Activated naive CD8-positive, alpha-beta T cell treated with anti-CD3 and anti-CD28 coated beads for 36 hours (primary cell): ENCODE data around the gene TMEM61. TPM values are rescaled to one million over a fixed set of nuclear protein-coding genes. Genes with fewer than 3 reads are reported as not detected.

Source experiments
- DNase-seq: peaks from one replicate; pipeline ENCODE4 v3.0.0; 2021
- H3K27ac Mint-ChIP-seq: one replicate; pipeline ENCODE4 v1.8.0; 2022; ENCODE audit warnings: mild to moderate bottlenecking, moderate library complexity, mixed read lengths
- H3K27me3 Mint-ChIP-seq: one replicate; pipeline ENCODE4 v1.8.0; 2022; ENCODE audit warnings: mild to moderate bottlenecking, mixed read lengths
- H3K36me3 Mint-ChIP-seq: one replicate; pipeline ENCODE4 v1.8.0; 2021; ENCODE audit warnings: mild to moderate bottlenecking, mixed read lengths
- H3K4me1 Mint-ChIP-seq: one replicate; pipeline ENCODE4 v1.8.0; 2021; ENCODE audit warnings: mixed read lengths
- H3K4me3 Mint-ChIP-seq: one replicate; pipeline ENCODE4 v1.8.0; 2022; ENCODE audit warnings: mild to moderate bottlenecking, moderate library complexity, mixed read lengths
- H3K9me3 Mint-ChIP-seq: one replicate; pipeline ENCODE4 v1.8.0; 2022; ENCODE audit warnings: mixed read lengths
- total RNA-seq, 2 experiments: library from RNA; stranded (reverse); gene quantifications; one replicate each; pipeline ENCODE4 v1.2.3, GENCODE V29; 2021

Gene TMEM61
- total RNA-seq, 2 experiments from 2014 or later = not detected

DNA sequence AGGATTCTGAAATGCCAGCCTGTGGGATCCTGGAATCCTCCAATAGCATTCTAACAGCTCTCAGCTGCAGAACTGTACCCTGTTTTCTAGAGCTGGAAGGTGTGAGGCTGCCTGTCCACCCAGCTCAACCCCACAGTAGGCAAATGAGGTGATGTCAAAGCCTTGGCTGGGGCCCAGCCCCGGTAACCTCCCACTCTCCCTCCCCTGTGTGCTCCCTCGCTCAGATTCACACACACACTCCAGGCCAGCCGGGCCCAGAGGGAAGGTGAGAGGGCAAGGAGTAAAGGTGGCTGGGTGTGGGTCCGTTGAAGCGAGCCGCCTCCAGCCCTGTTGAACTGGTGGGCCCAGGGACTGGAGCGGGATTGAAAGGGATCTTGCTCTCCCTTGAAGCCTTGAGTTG is 18.2 kb downstream of the TMEM61 start, which contains the start of gene BSND:
Gene BSND, plus strand, starts transcription at position 257 of the 400 bp plus-strand sequence. CDS start 254 bp downstream, outside the sequence.
- peaks cover 12% of the 10 kb centered on the region for H3K4me1 Mint-ChIP-seq
- peaks cover 42% of the 10 kb centered on the region for H3K27me3 Mint-ChIP-seq
- no peaks in the 10 kb centered on the region for H3K36me3 Mint-ChIP-seq
- no peak within 1 kb of the TSS for H3K27ac Mint-ChIP-seq
- no peak within 1 kb of the TSS for H3K4me3 Mint-ChIP-seq
- DNase-seq = no peak
- no peaks in the 10 kb centered on the region for H3K9me3 Mint-ChIP-seq

DNA sequence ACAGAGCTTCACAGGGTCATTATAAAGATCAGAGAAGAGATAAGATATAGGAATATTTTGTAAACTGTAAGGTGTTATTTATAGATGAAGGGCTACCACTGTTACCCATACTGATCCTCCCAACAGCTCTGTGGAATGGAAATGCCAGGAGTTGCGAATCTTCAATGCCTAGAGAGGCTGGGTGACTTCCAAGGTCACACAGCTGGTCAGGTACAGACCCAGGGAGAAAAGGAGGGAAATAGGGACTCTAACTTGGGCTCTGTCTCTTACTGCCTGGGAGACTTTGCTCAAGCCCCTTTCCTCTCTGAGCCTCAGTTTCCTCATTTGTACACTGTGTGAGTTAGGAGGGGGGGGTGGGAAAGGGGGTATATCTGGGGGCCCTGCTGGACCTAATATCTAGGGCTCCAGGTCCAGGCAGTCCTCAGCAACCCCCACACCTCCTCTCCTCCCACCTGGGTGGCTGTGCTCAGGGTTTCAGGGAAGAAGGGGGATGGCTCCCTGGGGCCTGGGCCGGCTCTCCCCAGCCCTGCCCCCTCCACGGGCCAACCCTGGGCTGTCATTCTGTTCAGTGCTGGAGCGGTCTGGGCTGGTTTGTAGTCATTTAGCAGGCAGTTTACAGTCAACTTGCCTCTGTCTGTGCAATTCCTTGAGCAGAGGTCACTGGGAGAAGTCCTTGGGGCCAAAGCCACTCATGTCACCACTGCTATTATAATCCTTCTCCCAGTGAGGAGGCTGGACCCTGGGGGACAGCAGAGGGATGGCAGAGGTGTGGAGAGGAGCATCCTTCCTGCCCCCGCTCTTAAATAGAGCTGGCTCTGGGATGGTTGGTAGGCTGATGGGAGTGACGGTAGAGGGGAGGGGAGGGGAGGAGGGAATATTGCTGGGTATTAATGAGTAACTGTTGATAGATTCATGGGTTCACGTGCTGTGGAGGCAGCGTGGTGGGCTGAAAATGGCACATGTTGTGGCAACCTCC is 20.0 kb downstream of the TMEM61 start:
- H3K27ac Mint-ChIP-seq = no peak overlapping the region
- DNase-seq = no peak
- H3K9me3 Mint-ChIP-seq = no peaks in the 10 kb centered on the region
- no peaks in the 10 kb centered on the region for H3K36me3 Mint-ChIP-seq
- no peak overlapping the region for H3K4me3 Mint-ChIP-seq
- peaks cover 36% of the 10 kb centered on the region for H3K27me3 Mint-ChIP-seq
- peaks cover 12% of the 10 kb centered on the region for H3K4me1 Mint-ChIP-seq

DNA sequence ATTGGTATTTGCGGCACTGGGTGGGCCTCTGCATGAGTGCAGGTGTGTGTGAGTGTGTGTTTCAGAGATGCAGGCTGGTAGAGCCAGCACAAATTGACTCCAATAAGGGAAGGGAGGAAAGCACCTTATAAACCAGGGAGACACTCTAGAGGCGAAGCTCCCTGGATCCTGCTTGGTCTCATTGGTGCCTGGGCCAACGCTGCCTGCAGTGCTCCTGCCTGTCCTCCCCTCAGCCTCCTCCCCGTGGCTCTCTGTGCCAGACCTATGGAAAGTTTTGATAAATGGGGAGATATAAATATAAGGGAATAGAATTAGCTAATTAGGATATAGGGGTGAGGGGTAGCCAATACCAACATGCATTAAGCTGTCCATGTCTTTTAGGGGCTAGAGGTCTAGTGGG is 20.9 kb downstream of the TMEM61 start:
- H3K4me3 Mint-ChIP-seq = no peak overlapping the region
- peaks cover 8% of the 10 kb centered on the region for H3K4me1 Mint-ChIP-seq
- no peak overlapping the region for H3K27ac Mint-ChIP-seq
- DNase-seq = no peak
- H3K9me3 Mint-ChIP-seq = no peaks in the 10 kb centered on the region
- H3K27me3 Mint-ChIP-seq = peaks cover 27% of the 10 kb centered on the region
- H3K36me3 Mint-ChIP-seq = no peaks in the 10 kb centered on the region

DNA sequence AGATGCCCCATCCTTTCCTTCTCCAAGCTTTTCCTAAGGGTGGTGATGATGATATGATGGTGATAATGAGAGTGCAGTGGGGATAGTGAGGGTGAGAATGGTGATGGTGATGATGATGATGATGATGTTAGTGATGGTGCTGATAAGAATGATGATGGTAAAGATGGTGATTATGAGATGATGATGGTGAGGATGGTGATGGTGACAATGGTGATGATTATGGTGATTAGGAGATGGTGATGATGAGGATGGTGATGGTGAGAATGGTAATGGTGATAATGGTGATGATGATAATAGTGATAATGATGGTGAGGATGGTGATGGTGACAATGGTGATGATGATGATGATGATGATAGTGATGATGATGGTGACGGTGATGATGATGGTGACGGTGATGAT is 22.3 kb downstream of the TMEM61 start:
- H3K36me3 Mint-ChIP-seq = no peaks in the 10 kb centered on the region
- H3K27ac Mint-ChIP-seq = no peak overlapping the region
- H3K4me1 Mint-ChIP-seq = no peaks in the 10 kb centered on the region
- H3K4me3 Mint-ChIP-seq = no peak overlapping the region
- DNase-seq = no peak
- H3K9me3 Mint-ChIP-seq = no peaks in the 10 kb centered on the region
- H3K27me3 Mint-ChIP-seq = peaks cover 15% of the 10 kb centered on the region

DNA sequence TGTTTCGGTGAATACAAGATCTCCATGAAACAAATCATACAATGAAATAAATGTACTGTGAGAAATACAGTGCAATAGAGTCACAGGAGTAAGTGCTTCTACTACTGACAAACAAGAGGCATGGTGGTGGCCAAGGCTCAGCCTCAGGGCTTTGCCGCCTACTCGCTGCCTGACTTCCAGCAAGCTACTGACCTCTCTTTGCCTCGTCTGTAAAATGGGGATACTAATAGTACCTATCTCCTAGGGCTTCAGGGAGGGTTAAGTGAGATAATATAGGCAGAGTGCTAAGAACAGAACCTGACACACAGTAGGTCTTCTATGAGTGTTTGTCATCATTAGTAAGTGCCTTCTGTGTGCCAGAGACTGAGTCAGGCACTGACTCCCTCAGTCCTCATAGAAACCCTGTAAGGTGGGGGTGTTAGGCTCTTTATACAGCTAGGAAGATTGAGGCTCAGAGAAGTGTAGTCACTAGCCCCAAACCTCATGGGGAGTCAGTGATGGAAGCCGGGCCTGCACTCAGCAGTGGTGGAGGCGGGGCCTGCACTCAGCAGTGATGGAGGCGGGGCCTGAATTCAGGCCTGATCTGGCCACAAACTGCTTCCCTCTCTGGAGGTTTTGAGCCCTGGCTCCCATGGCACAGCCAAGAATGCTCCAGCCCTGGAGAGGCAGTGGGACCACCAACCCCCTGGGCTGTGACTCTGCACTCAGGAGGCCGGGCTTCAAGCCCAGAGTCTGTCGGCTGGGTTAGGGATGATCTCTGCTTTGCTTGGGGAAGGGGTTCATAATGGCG is 25.1 kb downstream of the TMEM61 start:
- no peaks in the 10 kb centered on the region for H3K27me3 Mint-ChIP-seq
- DNase-seq = no peak
- no peaks in the 10 kb centered on the region for H3K36me3 Mint-ChIP-seq
- H3K27ac Mint-ChIP-seq = no peak overlapping the region
- H3K9me3 Mint-ChIP-seq = no peaks in the 10 kb centered on the region
- no peaks in the 10 kb centered on the region for H3K4me1 Mint-ChIP-seq
- H3K4me3 Mint-ChIP-seq = no peak overlapping the region

DNA sequence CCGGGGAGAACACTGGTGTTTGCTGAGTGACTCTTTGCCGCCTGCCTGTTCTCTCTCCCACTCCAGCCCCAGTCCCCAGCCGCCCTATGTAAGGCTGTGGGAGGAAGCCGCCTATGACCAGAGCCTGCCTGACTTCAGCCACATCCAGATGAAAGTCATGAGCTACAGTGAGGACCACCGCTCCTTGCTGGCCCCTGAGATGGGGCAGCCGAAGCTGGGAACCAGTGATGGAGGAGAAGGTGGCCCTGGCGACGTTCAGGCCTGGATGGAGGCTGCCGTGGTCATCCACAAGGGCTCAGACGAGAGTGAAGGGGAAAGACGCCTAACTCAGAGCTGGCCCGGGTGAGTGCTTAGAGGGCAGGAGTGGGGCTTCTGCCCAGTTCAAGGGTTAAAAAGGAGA is 26.5 kb downstream of the TMEM61 start:
- DNase-seq = no peak
- Mint-ChIP-seq H3K27me3 (no peaks in the 10 kb centered on the region), H3K9me3 (no peaks in the 10 kb centered on the region), H3K4me1 (no peaks in the 10 kb centered on the region), H3K27ac (no peak overlapping the region), H3K4me3 (no peak overlapping the region), H3K36me3 (no peaks in the 10 kb centered on the region)

DNA sequence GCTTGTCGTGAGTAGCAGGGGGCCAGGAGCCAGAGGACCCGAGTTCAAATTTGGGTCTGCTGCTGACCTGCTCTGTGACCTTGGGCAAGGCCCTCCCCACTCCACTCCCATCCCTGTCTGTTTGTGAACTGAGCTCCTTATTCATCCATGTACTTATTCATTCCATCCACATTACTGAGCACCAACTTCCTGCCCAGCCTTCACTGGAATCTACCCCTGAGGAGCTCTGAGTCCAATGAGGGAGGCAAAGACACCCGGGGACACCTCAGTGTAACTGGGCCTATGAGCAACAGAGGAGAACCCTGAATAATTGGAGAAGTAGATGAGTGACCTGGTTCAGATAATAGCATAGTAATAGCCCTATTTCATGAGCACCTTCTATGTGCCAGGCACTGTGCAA is 27.2 kb downstream of the TMEM61 start:
- Mint-ChIP-seq H3K27ac (no peak overlapping the region), H3K4me1 (no peaks in the 10 kb centered on the region), H3K27me3 (no peaks in the 10 kb centered on the region), H3K4me3 (no peak overlapping the region), H3K9me3 (no peaks in the 10 kb centered on the region), H3K36me3 (no peaks in the 10 kb centered on the region)
- no peak for DNase-seq

DNA sequence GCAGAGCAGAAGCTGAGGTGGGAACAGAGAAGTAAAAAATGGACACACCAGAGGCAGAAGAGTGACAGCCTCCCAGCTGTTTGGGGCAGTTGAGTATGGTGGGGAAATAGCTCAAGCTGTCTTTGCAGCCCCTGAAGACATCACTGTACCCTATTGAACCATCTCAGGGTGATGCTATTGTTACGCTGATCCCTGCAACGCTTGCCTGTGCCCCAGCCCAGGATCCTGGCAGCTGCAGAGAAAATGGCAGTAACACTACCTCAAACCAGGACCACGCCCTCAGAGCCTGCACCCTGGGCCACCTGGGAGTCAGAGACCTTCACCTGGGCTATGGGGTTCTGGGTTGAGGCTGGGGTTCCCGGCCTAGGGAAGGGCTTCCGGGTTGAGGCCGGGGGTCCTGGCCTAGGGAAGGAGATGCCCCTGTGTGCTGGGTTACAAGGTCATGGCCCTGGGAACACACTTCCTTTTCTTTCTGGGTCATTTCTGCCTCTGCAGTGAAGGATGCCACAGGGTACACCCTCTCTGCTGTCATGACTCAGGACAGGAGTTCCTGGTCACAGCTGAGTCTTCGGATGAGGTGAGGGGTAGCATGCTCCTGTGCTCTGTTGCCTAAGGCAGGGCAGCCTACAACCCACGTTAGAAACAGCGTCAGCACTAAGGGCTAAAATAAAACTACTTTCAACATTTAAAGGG is 29.9 kb downstream of the TMEM61 start:
- H3K4me1 Mint-ChIP-seq = no peaks in the 10 kb centered on the region
- no peaks in the 10 kb centered on the region for H3K36me3 Mint-ChIP-seq
- no peak overlapping the region for H3K27ac Mint-ChIP-seq
- peaks cover 4% of the 10 kb centered on the region for H3K27me3 Mint-ChIP-seq
- H3K9me3 Mint-ChIP-seq = no peaks in the 10 kb centered on the region
- H3K4me3 Mint-ChIP-seq = no peak overlapping the region
- no peak for DNase-seq

DNA sequence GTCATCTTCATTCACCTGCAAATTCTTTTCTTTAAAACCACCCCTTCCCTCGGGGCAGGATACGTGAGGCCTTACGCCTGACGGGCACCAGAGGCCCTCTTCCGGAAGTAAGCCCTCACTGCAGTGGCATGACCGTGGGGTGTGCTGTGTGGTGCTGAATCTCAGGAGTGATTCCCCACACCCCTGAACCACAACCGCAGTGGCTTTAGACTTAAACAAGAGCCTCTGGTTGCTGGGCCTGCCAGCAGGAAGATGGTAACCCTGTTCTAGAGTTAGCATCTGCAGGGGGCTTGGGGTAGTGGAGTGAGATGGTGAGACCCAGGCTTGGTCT is 30.4 kb downstream of the TMEM61 start:
- Mint-ChIP-seq H3K9me3 (no peaks in the 10 kb centered on the region), H3K36me3 (no peaks in the 10 kb centered on the region), H3K27me3 (peaks cover 4% of the 10 kb centered on the region), H3K4me3 (no peak overlapping the region), H3K27ac (no peak overlapping the region), H3K4me1 (no peaks in the 10 kb centered on the region)
- no peak for DNase-seq

DNA sequence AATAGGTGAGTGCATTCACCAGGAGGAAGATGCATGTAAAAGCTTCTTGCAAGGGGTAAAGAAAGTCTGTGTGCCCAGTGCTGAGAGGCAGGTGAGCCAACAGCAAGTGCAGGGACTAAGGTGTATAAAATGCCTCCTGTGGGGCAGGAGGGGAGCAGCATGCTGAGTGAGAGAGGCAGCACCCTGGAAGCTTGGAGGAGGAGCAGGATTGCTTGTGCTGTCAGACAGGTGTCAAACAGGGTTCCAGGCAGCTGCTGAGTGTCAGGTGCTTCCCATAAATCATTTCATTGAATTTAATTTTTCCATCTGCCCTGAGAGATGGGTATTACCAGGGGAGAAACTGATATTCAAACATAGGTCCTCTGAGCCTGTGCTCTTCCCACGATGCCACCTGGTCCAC is 32.2 kb downstream of the TMEM61 start:
- peaks cover 8% of the 10 kb centered on the region for H3K27me3 Mint-ChIP-seq
- H3K4me3 Mint-ChIP-seq = no peak overlapping the region
- no peak overlapping the region for H3K27ac Mint-ChIP-seq
- no peaks in the 10 kb centered on the region for H3K4me1 Mint-ChIP-seq
- no peaks in the 10 kb centered on the region for H3K9me3 Mint-ChIP-seq
- DNase-seq = no peak
- no peaks in the 10 kb centered on the region for H3K36me3 Mint-ChIP-seq

DNA sequence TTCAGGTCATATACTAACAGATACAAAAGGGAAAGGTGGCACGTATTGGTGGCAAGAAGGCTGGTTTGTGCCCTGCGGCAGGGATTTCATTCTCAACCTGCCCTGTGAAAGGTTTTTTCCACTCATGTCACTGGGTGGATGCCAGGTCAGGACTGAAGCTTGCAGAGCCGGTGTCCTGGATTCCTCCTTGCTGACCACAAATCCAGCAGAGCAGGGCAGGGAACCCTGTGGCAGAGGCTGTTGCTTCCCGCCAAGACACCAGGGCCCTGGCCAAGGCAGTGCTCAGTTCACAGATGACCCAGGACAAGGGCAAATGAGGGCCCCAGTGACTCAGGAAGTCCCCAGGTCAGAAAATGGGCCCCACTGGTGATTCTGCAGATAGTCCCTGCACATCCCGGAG is 34.7 kb downstream of the TMEM61 start:
- Mint-ChIP-seq H3K27me3 (peaks cover 8% of the 10 kb centered on the region), H3K4me3 (no peak overlapping the region), H3K27ac (no peak overlapping the region), H3K4me1 (no peaks in the 10 kb centered on the region), H3K9me3 (no peaks in the 10 kb centered on the region), H3K36me3 (no peaks in the 10 kb centered on the region)
- DNase-seq = no peak

DNA sequence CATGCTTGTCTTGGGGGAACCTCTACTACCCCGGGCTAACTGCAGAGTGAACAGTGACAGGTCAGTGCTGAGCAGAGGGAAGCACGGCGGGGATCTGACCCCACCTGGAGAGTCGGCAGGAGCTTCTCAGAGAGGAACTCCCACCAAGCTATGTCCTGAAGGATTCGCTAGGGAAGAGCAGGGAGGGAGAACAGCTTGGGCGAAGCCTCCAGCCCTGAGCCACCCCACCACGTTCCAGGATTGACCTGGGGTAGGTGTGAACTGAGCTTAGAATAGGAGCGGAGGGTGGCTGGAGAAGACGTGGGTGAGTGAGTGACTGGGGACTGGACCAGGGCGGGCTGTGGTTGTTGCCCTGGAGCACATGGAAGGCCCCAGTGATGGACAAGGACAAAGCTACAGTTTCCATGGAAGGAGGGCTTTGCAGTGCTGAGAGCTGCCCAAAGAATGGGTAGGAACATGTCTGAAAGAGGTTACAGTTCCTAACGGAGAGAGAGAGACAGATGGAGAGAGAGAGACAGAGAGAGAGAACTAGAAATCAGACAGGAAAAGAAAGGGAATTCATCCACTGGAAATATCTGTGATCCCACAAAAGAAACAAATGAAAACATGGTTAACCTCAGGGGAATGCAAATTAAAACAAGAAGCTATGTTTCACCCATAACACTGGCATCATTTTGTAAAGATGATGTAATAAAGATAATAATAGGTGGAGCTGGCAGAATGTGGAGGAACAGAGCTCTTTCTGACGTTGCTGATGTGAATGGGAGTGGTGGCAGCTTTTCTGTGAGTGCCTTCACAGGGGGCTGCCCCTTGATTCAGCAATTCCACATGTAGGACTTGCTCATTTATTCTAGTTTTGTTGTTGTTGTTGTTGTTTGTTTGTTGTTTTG is 35.5 kb downstream of the TMEM61 start:
- peaks cover 14% of the 10 kb centered on the region for H3K27me3 Mint-ChIP-seq
- no peak for DNase-seq
- H3K36me3 Mint-ChIP-seq = no peaks in the 10 kb centered on the region
- H3K4me1 Mint-ChIP-seq = no peaks in the 10 kb centered on the region
- H3K9me3 Mint-ChIP-seq = no peaks in the 10 kb centered on the region
- no peak overlapping the region for H3K27ac Mint-ChIP-seq
- no peak overlapping the region for H3K4me3 Mint-ChIP-seq

DNA sequence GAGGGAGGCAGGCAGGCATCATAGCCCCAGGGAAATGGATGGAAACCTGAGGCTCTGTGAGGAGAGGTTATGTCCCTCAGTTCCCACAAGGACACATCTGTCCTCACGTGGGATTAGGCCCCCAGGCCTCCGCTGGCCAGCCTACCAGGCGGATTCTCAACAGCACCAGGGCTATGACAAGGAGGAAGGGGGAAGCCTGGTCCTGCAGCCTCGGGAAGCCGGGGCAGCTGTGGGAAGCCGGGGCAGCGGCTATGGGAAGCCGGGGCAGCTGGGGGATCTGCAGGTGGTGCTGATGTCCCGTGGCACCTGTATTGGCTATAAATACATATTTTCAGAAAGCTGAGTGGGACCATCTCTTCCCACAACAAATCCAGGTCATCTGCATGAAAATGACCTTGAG is 38.0 kb downstream of the TMEM61 start:
- Mint-ChIP-seq H3K27ac (no peak overlapping the region), H3K36me3 (no peaks in the 10 kb centered on the region), H3K4me3 (no peak overlapping the region), H3K4me1 (no peaks in the 10 kb centered on the region), H3K27me3 (peaks cover 19% of the 10 kb centered on the region), H3K9me3 (no peaks in the 10 kb centered on the region)
- DNase-seq = no peak

DNA sequence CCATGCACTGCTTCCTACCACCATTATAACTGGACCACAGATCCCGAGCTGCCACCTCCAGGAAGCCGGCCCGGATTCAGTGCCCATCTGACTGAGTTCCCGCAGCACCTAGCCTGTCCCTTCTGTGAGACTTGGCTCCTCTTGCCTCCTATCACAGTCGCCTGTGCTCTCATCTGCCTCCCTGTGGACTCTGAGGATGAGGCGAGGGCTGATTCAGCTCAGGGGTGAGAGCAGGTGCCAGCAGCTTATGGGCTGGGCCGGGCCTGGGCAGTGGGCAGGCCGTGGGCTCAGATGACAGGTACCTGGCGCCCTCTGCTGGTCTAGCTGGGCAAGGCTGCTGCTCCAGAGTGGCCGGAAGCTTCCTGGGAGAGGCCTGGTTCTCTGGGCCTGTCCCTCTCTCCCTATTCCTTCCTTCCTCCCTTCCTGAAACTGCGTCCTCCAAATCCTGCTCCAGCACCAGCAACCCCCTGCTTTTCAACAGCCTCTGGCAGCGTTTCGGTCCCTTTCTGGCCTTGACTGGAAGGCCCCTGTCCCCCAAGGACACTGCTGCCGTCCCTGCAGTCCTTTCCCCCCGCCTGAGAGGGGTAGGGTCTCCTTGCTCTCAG is 41.6 kb downstream of the TMEM61 start:
- H3K36me3 Mint-ChIP-seq = no peaks in the 10 kb centered on the region
- H3K4me3 Mint-ChIP-seq = no peak overlapping the region
- H3K27me3 Mint-ChIP-seq = peaks cover 10% of the 10 kb centered on the region
- H3K27ac Mint-ChIP-seq = no peak overlapping the region
- no peaks in the 10 kb centered on the region for H3K4me1 Mint-ChIP-seq
- H3K9me3 Mint-ChIP-seq = no peaks in the 10 kb centered on the region
- peak; percentile 67 for DNase-seq
